Endothelial cell of umbilical vein (primary cell): ENCODE results near the gene CHD5. TPM values are rescaled to one million over a fixed set of nuclear protein-coding genes. Genes with fewer than 3 reads are reported as not detected.

Experiments used
- BruUV-seq: library from RNA; stranded (reverse); fragments of 400-500 nt; replicated peaks from 2 replicates; lab custom pipeline; 2021; lab: Mats Ljungman, UMichigan
- CTCF ChIA-PET: fragments of 300-600, 350-600 bp; sonication (Branson Sonifier 250); formaldehyde crosslinking; loops from one replicate; lab custom pipeline; 2021; ENCODE audit warnings: antibody characterized with exemption, inconsistent platforms; lab: Charles Lee
- POLR2A ChIA-PET: fragments of 300-600, 350-600 bp; sonication (Branson Sonifier 250); formaldehyde crosslinking; loops from one replicate; lab custom pipeline; 2021; ENCODE audit warnings: antibody characterized with exemption, inconsistent platforms; lab: Charles Lee
- DNase-seq: peaks from one replicate; pipeline ENCODE4 v3.0.0-alpha.2; 2011; ENCODE audit warnings: low read depth, low spot score
- FAIRE-seq: peaks from 2 replicates; lab custom pipeline; 2011; peaks lifted over from hg19 to GRCh38; lab: Jason Lieb, UNC
- H2AFZ ChIP-seq: 2 replicates; pipeline ENCODE4 v1.6.0; 2012; ENCODE audit warnings: low read depth, low read length, control low read depth, inconsistent platforms
- H3K27ac ChIP-seq: 2 replicates; pipeline ENCODE4 v1.5.1; 2011; ENCODE audit warnings: low read depth, mild to moderate bottlenecking, control low read depth, low read length, moderate library complexity; ENCODE audit not compliant: insufficient read depth
- H3K27me3 ChIP-seq, 2 experiments: 2 replicates each; pipeline versions ENCODE4 v1.6.0 to v1.6.1; 2011; ENCODE audit warnings: low read length in 2 of 2, mixed read lengths in 1 of 2; ENCODE audit not compliant: control insufficient read depth in 2 of 2, insufficient read depth in 2 of 2
- H3K36me3 ChIP-seq, 2 experiments: 2 replicates in 1 of 2; 3 replicates in 1 of 2; pipeline ENCODE4 v1.5.1; 2011; ENCODE audit warnings: low read length in 2 of 2, mild to moderate bottlenecking in 1 of 2, moderate library complexity in 1 of 2; ENCODE audit not compliant: control insufficient read depth in 2 of 2, insufficient read depth in 2 of 2; ENCODE audit errors: extremely low read depth in 1 of 2
- H3K4me1 ChIP-seq: 3 replicates; pipeline ENCODE4 v1.5.1; 2011; ENCODE audit warnings: mild to moderate bottlenecking, low read length; ENCODE audit not compliant: control insufficient read depth, insufficient read depth; ENCODE audit errors: extremely low read depth
- H3K4me2 ChIP-seq: 2 replicates; pipeline ENCODE4 v1.6.1; 2011; ENCODE audit warnings: low read length, control low read depth, mixed read lengths; ENCODE audit not compliant: insufficient read depth
- H3K4me3 ChIP-seq, 3 experiments: fragments of 200-600 bp in 1 of 3; sonication (generic), shearing (Covaris generic) in 1 of 3; replicated peaks in 1 of 3; 2 replicates each; pipeline ENCODE4 v1.5.1; 2011 to 2016; ENCODE audit warnings: control low read depth in 3 of 3, low read length in 3 of 3, mild to moderate bottlenecking in 2 of 3, inconsistent platforms in 1 of 3, low read depth in 1 of 3, moderate library complexity in 1 of 3; ENCODE audit not compliant: insufficient read depth in 1 of 3
- H3K79me2 ChIP-seq: 2 replicates; pipeline ENCODE4 v1.6.0; 2012; ENCODE audit warnings: low read length, inconsistent platforms; ENCODE audit not compliant: control insufficient read depth, insufficient read depth
- H3K9ac ChIP-seq: replicated peaks from 2 replicates; pipeline ENCODE3; 2011; ENCODE audit warnings: low read length, control low read depth; ENCODE audit not compliant: insufficient read depth; ENCODE audit errors: extremely low read depth
- H3K9me1 ChIP-seq: replicated peaks from 3 replicates; pipeline ENCODE4 v1.6.0; 2011; ENCODE audit warnings: mild to moderate bottlenecking, low read length; ENCODE audit not compliant: control insufficient read depth, insufficient read depth; ENCODE audit errors: extremely low read depth
- H3K9me3 ChIP-seq: replicated peaks from 2 replicates; pipeline ENCODE4 v1.5.1; 2012; ENCODE audit warnings: low read length, inconsistent platforms; ENCODE audit not compliant: control insufficient read depth, insufficient read depth
- H4K20me1 ChIP-seq: replicated peaks from 2 replicates; pipeline ENCODE3; 2011; ENCODE audit warnings: mild to moderate bottlenecking, low read length; ENCODE audit not compliant: control insufficient read depth, insufficient read depth; ENCODE audit errors: extremely low read depth
- FOS ChIP-seq: IDR thresholded peaks from 2 replicates; pipeline ENCODE4 v1.6.1; 2011; ENCODE audit warnings: mild to moderate bottlenecking, low read length, moderate library complexity, borderline replicate concordance; ENCODE audit not compliant: insufficient read depth
- JUN ChIP-seq: IDR thresholded peaks from 2 replicates; pipeline ENCODE4 v1.6.1; 2011; ENCODE audit warnings: borderline replicate concordance, low read depth; ENCODE audit not compliant: insufficient read length, insufficient read depth
- MYC ChIP-seq: IDR thresholded peaks from one replicate; pipeline ENCODE4 v1.6.1; 2011; ENCODE audit warnings: mild to moderate bottlenecking, low read depth, low read length
- POLR2A ChIP-seq: IDR thresholded peaks from 2 replicates; pipeline ENCODE4 v1.6.1; 2012; ENCODE audit warnings: low read depth, mild to moderate bottlenecking, control low read depth, low read length
- POLR2AphosphoS5 ChIP-seq: IDR thresholded peaks from 2 replicates; pipeline ENCODE4 v1.6.1; 2012; ENCODE audit warnings: low read depth, mild to moderate bottlenecking, control low read depth, low read length, moderate library complexity; ENCODE audit not compliant: insufficient read depth
- dilution Hi-C: fragments of 300-500 bp; cut with MboI; formaldehyde crosslinking; loops from one replicate; pipeline ENCODE4 v1.15.0; 2019; ENCODE audit warnings: low sequenced_read_pairs; ENCODE audit not compliant: extremely low pct_ligation_motif_present
- intact Hi-C: fragments of 100-400 bp; cut with micrococcal nuclease; formaldehyde crosslinking; loops from one replicate; pipeline ENCODE4 v1.10.0; 2022
- polyA plus RNA-seq, 4 experiments: library from polyadenylated mRNA; depleted of rRNA in 3 of 4; stranded (reverse) in 3 of 4; unstranded in 1 of 4; fragments of >200 nt; gene quantifications; 2 replicates each; pipeline versions ENCODE4 v1.2.1 to v1.2.3, GENCODE V29; 2011 to 2012; ENCODE audit warnings: missing spikeins in 1 of 4
- total RNA-seq: library from RNA; stranded (reverse); gene quantifications from 2 replicates; pipeline ENCODE4 v1.2.3, GENCODE V29; 2021
- TF ChIP-seq, protein P1 (sequence below), 2 donors: IDR thresholded peaks; 1 replicate in 1 of 2; 2 replicates in 1 of 2; pipeline ENCODE4 v1.5.1; 2011; ENCODE audit warnings: low read length in 2 of 2, mild to moderate bottlenecking in 2 of 2, moderate library complexity in 2 of 2, control low read depth in 1 of 2, inconsistent platforms in 1 of 2, low read depth in 1 of 2; ENCODE audit not compliant: insufficient read depth in 1 of 2; ENCODE audit errors: extremely low read depth in 1 of 2
- TF ChIP-seq, protein P2 (sequence below): IDR thresholded peaks from 2 replicates; pipeline ENCODE4 v1.6.1; 2011; ENCODE audit not compliant: insufficient read depth, insufficient read length

The CHD5 gene
- total and polyA plus RNA-seq, 2 donors (not counting 3 experiments of a cell fraction or from before 2014, with no cell fraction given): 0.04 to 0.11 TPM

DNA sequence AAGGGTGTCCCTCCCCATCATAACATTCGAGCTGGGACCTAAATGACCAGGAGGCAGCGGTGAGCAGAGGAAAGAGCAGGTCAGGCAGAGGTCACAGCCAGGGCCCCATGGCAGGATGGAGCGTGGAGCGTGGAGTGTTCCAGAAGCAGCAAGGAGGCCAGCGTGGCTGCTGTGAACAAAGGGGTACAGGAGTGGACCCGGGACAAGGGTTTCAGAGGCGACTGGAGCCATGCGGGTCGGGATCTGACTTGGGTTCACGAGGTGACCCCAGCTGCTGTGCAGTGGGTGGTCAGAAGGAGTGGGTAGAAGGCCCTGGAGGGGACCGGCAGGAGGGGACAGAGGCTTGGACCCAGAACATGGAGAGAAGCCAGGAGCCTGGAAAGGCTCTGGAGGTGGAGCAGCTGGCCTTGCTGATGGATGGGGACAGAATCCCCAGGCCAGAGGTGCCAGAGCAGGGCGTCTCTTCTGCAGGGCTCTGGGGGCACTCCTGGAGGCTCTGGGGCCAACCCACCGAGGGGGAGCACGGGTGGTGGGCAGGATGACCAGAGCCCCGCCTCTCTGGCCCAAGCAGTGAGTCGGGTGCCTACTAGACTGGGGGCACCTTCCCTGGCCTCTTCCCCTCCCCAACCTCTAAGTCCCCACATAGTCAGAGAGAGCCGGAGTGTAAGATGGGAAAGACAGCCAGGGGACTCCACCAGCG lies 2.3 kb downstream of the CHD5 start:
- no TSS peak for BruUV-seq
- ChIA-PET POLR2A (no interaction called here), CTCF (interaction anchor here (0.9 to 2.1 kb wide), 4 partner anchors 8 to 125 kb away, joined by 3 to 9 read pairs (median 5); no protein-coding TSS in a partner anchor)
- no peak for DNase-seq
- H3K9me1 ChIP-seq: no peaks in the 10 kb centered on the region
- intact Hi-C loops: no loop called here
- no peaks in the 10 kb centered on the region for H4K20me1 ChIP-seq
- H3K4me1 ChIP-seq: no peaks in the 10 kb centered on the region
- no peak overlapping the region for H3K9ac ChIP-seq
- peaks cover 27 to 36% of the 10 kb centered on the region in 2 experiments for H3K27me3 ChIP-seq
- no peak overlapping the region for H2AFZ ChIP-seq
- no peaks in the 10 kb centered on the region for H3K36me3 ChIP-seq
- FAIRE-seq: no peak
- H3K4me3 ChIP-seq: no peak overlapping the region
- TF ChIP-seq, protein P1, sequence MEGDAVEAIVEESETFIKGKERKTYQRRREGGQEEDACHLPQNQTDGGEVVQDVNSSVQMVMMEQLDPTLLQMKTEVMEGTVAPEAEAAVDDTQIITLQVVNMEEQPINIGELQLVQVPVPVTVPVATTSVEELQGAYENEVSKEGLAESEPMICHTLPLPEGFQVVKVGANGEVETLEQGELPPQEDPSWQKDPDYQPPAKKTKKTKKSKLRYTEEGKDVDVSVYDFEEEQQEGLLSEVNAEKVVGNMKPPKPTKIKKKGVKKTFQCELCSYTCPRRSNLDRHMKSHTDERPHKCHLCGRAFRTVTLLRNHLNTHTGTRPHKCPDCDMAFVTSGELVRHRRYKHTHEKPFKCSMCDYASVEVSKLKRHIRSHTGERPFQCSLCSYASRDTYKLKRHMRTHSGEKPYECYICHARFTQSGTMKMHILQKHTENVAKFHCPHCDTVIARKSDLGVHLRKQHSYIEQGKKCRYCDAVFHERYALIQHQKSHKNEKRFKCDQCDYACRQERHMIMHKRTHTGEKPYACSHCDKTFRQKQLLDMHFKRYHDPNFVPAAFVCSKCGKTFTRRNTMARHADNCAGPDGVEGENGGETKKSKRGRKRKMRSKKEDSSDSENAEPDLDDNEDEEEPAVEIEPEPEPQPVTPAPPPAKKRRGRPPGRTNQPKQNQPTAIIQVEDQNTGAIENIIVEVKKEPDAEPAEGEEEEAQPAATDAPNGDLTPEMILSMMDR (IDR thresholded peaks at IDR 0.05; ENCODE audit: extremely low read depth in 1 of 2, insufficient read depth in 1 of 2, low read depth in 1 of 2, low read length in 2 of 2): no peak
- TF ChIP-seq FOS: no peak
- no peak for TF ChIP-seq POLR2A
- TF ChIP-seq JUN: no peak
- no peak for TF ChIP-seq MYC
- no peak for TF ChIP-seq POLR2AphosphoS5
- TF ChIP-seq, protein P2, sequence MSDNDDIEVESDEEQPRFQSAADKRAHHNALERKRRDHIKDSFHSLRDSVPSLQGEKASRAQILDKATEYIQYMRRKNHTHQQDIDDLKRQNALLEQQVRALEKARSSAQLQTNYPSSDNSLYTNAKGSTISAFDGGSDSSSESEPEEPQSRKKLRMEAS: no peak
- H3K9me3 ChIP-seq: no peaks in the 10 kb centered on the region
- H3K4me2 ChIP-seq: no peak overlapping the region
- H3K27ac ChIP-seq: no peak overlapping the region
- no peaks in the 10 kb centered on the region for H3K79me2 ChIP-seq
- dilution Hi-C loops: no loop called here
